Measurements from ENCODE around the gene LDLRAD4.

The LDLRAD4 gene

DNA sequence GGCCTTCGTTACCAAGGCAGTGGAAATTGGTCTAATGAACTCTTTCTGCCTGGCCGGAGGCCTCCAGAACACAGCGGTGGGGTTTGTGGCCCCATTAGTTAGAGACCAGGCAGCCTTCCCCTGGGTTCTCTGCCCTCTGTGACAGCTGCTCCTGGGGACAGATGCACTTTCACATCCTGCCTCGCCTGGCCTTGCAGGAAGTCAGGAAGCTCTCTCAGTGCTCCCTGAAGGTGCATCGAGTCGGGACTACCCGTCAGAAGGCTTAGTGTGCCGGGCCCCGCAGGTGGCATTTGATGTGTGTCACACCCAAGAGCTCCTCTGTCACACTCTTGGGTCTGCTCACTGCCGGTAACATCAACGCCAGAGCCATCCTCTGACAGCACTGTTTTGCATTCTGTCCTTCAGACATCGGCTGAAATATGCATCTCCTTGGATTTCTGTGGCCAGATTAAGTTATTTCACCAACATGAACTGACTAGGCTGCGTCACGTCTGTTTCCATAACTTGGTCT is 158.3 kb downstream of the LDLRAD4 start:
- H3K4me3 ChIP-seq (ENCODE audit: low read length): no peak overlapping the region
- DNase-seq (ENCODE audit: low read depth): no peak

DNA sequence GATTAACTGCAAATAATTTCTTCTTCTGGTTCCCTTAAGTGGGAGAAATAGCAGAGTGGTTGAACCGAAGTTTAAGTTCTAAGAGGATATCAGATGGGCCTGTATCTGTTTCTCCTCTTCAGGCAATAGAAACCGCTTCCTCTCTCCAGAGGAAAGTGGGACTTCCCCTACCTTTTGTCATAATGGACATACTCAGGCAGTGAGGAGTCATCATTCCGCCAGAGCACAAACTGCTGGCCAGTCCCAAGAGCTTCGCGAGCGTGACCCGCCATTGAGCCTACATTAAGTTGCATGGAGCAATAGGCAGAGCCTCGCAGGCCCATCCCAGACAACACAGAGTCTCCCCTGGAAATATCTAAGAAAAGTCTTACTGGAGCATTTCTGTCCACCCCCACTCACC is 158.9 kb downstream of the LDLRAD4 start:
- H3K4me3 ChIP-seq (ENCODE audit: low read length): no peak overlapping the region
- DNase-seq (ENCODE audit: low read depth): no peak
- no peak for TF ChIP-seq CTCF (IDR thresholded peaks at IDR 0.05; ENCODE audit: insufficient read depth, low read depth, low read length, missing control alignments)

More for the DNA sequence above, 158.3 kb downstream of the LDLRAD4 start:
- no peak for TF ChIP-seq CTCF (IDR thresholded peaks at IDR 0.05; ENCODE audit: insufficient read depth, low read depth, low read length, missing control alignments)

DNA sequence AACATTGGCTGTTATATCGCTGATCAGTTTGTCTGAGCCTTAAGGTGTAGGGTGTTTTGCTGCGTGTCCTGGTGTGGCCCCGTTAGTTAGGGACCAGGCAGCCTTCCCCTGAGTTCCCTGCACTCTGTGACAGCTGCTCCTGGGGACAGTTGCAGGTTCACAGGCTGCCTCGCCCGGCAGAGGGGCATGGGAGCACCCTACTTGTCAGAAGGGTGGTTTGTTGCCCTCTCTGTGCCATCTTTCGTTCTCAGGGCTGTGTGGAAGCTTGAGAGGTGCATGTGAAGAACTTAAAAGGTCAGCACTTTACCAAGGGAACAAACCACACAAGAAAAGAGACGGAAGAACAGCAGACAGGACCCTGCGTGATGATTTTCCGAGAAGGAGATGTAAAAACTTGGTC is 159.6 kb downstream of the LDLRAD4 start:
- no peak for DNase-seq (ENCODE audit: low read depth)
- no peak overlapping the region for H3K4me3 ChIP-seq (ENCODE audit: low read length)
- TF ChIP-seq CTCF (IDR thresholded peaks at IDR 0.05; ENCODE audit: insufficient read depth, low read depth, low read length, missing control alignments): no peak

GRCh38 chr18:13379062-13379865 is 160.7 kb downstream of the LDLRAD4 start:
- H3K4me3 ChIP-seq (ENCODE audit: low read length): no peak overlapping the region
- no peak for TF ChIP-seq CTCF (IDR thresholded peaks at IDR 0.05; ENCODE audit: insufficient read depth, low read depth, low read length, missing control alignments)
- no peak for DNase-seq (ENCODE audit: low read depth)

DNA sequence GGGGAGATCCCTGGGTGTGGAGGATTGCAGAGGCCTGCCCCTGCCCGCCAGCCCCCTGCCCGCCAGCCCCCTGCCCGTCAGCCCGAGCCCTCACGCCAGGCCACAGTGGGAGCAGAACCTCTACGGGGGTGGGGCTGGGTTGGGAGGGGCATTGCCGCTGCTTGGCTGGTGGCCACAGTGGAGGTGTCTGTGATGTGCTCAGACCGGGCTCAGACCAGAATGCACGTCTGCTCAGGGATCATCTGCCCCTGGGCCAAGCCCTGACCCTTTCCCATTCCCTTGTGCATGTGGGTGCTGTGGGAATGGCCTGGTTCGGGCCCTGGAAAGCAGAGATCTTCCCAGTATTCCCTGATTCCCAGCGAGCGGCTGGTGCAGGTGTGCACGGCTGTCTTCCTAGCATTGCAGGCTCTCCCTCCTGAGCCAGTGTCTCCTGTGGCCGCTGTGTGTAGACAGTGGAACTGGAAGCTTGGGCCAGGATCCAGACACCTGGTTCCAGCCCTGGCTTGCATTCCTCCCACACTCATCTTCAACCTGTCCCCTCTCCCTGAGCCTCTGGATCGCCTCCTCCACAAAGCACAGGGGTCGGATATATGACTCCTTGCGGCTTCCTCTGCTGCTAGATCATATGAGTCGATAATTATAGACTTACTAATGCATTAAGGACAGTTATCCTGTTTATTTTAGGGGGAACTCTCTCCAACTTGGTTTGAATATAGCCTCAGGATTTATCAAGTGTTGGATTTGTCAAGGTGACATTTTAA is 161.6 kb downstream of the LDLRAD4 start:
- no peak for TF ChIP-seq CTCF (IDR thresholded peaks at IDR 0.05; ENCODE audit: insufficient read depth, low read depth, low read length, missing control alignments)
- no peak overlapping the region for H3K4me3 ChIP-seq (ENCODE audit: low read length)
- no peak for DNase-seq (ENCODE audit: low read depth)

GRCh38 chr18:13380691-13381070 is 162.1 kb downstream of the LDLRAD4 start:
- TF ChIP-seq CTCF (IDR thresholded peaks at IDR 0.05; ENCODE audit: insufficient read depth, low read depth, low read length, missing control alignments): no peak
- H3K4me3 ChIP-seq (ENCODE audit: low read length): no peak overlapping the region
- DNase-seq (ENCODE audit: low read depth): no peak

All from epithelial cell of esophagus (primary cell).